ENCODE results near the gene KCNQ1.

GRCh38 chr11:2880646-2881045 lies 435.8 kb downstream of the KCNQ1 start:
- no peak for TF ChIP-seq CTCF (IDR thresholded peaks at IDR 0.05; ENCODE audit: extremely low read depth in 1 of 2, insufficient read depth in 1 of 2, low read depth in 1 of 2, low read length in 2 of 2)
- no peak for TF ChIP-seq POLR2AphosphoS5 (IDR thresholded peaks at IDR 0.05; ENCODE audit: insufficient read depth, low read depth, low read length)
- no peak for TF ChIP-seq EZH2 (IDR thresholded peaks at IDR 0.05; ENCODE audit: borderline replicate concordance, low read depth, low read length, severe bottlenecking)
- TF ChIP-seq POLR2A (IDR thresholded peaks at IDR 0.05; ENCODE audit: low read depth, low read length): no peak
- no peak for TF ChIP-seq FOS (IDR thresholded peaks at IDR 0.05; ENCODE audit: borderline replicate concordance, insufficient read depth, low read length)
